HUES48 (cell line): ENCODE results near the gene SNAPC2.
A peak's percentile ranks its signal among the peaks of the same experiment; 100 is the strongest.
"Not testable (repeated sequence)": the region's sequence is repeated elsewhere in the genome, so short reads cannot be mapped to it uniquely, and the experiment has no call there.

Experiments used
- H3K27ac ChIP-seq: one replicate; pipeline ENCODE4 v1.7.0; 2013; ENCODE audit warnings: low read depth, low read length, inconsistent platforms
- H3K27me3 ChIP-seq: 2 replicates; pipeline ENCODE4 v1.6.1; 2013; ENCODE audit warnings: mild to moderate bottlenecking, low read length; ENCODE audit not compliant: control insufficient read depth, insufficient read depth
- H3K36me3 ChIP-seq: 2 replicates; pipeline ENCODE4 v1.6.1; 2013; ENCODE audit warnings: low read length; ENCODE audit not compliant: control insufficient read depth, insufficient read depth
- H3K4me1 ChIP-seq: 2 replicates; pipeline ENCODE4 v1.6.1; 2013; ENCODE audit warnings: mild to moderate bottlenecking, low read length; ENCODE audit not compliant: control insufficient read depth, insufficient read depth
- H3K4me3 ChIP-seq: 2 replicates; pipeline ENCODE4 v1.5.1; 2013; ENCODE audit warnings: mild to moderate bottlenecking, low read depth, low read length
- H3K9ac ChIP-seq: 2 replicates; pipeline ENCODE4 v1.6.1; 2013; ENCODE audit warnings: mild to moderate bottlenecking, low read depth, low read length, moderate library complexity
- H3K9me3 ChIP-seq: 2 replicates; pipeline ENCODE4 v1.6.1; 2013; ENCODE audit warnings: low read length; ENCODE audit not compliant: control insufficient read depth, insufficient read depth

Gene SNAPC2

DNA sequence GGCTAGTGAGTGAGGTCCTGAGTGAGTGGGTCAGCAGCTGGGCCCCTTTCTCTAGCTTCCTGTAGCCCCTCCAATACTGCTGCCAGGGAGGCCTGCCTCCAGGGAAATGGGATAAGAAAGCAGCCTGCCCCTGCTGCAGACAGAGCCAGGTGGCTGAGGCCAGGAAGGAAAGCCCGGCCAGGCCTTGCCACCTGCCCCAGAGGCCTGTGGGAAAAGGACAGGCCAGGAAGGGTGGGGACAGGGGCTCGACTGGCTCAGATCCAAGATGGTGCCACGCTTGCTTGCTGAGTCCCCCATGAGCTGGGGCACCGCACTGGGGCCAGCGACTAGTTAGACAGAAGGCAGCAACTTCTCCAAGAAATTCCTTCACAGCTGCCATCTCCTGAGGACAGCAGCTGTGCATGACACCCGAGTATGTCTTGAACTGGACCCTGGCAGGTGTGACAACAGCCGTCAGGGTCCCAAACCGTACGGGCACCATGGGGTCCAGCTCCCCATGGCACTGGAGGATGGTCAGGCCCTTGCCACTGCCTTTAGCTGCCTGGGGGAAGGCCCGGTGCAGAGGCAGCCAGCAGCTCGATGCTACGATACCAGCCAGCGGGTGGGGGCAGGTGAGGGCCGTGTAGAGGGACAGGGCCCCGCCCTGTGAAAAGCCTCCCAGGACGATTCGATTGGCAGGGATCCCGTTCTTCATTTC lies 40.9 kb upstream of the SNAPC2 start:
- H3K4me3 ChIP-seq = no peak overlapping the region
- H3K27ac ChIP-seq = no peak overlapping the region
- H3K36me3 ChIP-seq = no peaks in the 10 kb centered on the region
- H3K9me3 ChIP-seq = no peaks in the 10 kb centered on the region
- H3K4me1 ChIP-seq = no peaks in the 10 kb centered on the region
- H3K9ac ChIP-seq = no peak overlapping the region
- no peaks in the 10 kb centered on the region for H3K27me3 ChIP-seq

DNA sequence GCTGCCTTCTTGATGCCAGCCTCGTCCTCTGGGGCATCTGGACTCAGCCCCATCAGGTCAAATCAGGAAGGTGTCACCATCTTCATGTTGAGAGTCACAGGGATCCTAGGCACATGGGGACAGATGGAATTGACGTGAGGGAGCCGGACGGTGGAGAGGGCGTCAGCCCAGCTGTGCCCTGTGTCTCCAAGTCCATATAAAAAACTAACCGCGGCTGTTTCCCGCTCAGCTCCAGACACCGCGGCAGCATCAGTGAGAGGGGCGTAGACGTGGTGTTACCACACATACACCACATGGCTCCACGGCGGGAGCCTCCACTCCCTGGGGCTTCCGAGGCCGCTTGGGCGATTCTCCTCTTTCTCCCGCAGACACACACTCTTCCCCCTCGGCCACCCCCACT lies 40.3 kb upstream of the SNAPC2 start:
- no peaks in the 10 kb centered on the region for H3K9me3 ChIP-seq
- H3K27me3 ChIP-seq = no peaks in the 10 kb centered on the region
- no peak overlapping the region for H3K9ac ChIP-seq
- no peaks in the 10 kb centered on the region for H3K4me1 ChIP-seq
- H3K27ac ChIP-seq = no peak overlapping the region
- H3K36me3 ChIP-seq = no peaks in the 10 kb centered on the region
- H3K4me3 ChIP-seq = no peak overlapping the region

DNA sequence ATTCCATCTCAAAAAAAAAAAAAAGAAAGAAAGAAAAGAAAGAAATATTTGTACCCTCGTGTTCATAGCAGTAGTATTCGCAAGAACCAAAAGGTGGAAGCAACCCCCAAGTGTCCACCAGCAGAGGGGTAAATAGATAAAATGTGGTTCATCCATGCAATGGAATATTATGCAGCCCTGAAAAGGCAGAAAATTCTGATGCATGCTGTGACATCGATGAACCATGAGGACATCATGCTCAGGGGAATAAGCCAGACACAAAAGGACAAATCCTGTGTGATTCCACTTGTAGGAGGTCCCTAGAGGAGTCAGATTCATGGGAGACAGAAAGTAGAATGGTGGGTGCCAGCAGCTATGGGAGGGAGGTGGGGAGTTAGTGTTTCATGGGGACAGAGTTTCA lies 38.2 kb upstream of the SNAPC2 start:
- Histone ChIP-seq H3K4me3 (no peak overlapping the region), H3K27ac (no peak overlapping the region), H3K36me3 (no peaks in the 10 kb centered on the region), H3K9ac (no peak overlapping the region), H3K9me3 (no peaks in the 10 kb centered on the region), H3K4me1 (no peaks in the 10 kb centered on the region), H3K27me3 (no peaks in the 10 kb centered on the region)

DNA sequence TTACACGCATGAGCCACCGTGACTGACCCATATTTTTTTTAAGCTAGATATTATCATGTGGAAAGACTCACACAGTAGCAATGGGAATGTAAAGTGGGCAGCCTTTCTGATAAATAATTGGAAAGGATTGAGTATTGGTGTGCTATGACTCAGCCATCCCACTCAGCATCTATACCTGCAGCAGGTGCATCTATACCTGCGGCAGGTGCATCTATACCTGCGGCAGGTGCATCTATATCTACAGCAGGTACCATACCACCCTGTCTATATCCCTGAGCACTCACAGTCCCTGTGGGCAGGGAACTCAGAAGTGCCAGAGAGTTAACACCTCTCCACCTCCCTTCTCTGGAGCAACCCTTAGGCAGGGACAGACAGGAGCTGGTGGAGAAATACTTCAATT lies 37.0 kb upstream of the SNAPC2 start:
- Histone ChIP-seq H3K9ac (no peak overlapping the region), H3K36me3 (no peaks in the 10 kb centered on the region), H3K4me3 (no peak overlapping the region), H3K4me1 (no peaks in the 10 kb centered on the region), H3K27me3 (no peaks in the 10 kb centered on the region), H3K27ac (no peak overlapping the region), H3K9me3 (no peaks in the 10 kb centered on the region)

- Histone ChIP-seq H3K27ac (no peak overlapping the region), H3K4me1 (no peaks in the 10 kb centered on the region), H3K27me3 (peaks cover 6% of the 10 kb centered on the region; the same call in 1 of the 2 replicates), H3K36me3 (no peaks in the 10 kb centered on the region), H3K9ac (no peak overlapping the region), H3K9me3 (no peaks in the 10 kb centered on the region), H3K4me3 (no peak overlapping the region)
These were observed 36.2 kb upstream of the SNAPC2 start for GRCh38 chr19:7883796-7884570.

- no peak overlapping the region for H3K9ac ChIP-seq
- H3K9me3 ChIP-seq = no peaks in the 10 kb centered on the region
- H3K36me3 ChIP-seq = no peaks in the 10 kb centered on the region
- H3K4me1 ChIP-seq = no peaks in the 10 kb centered on the region
- no peak overlapping the region for H3K27ac ChIP-seq
- H3K27me3 ChIP-seq = peaks cover 7% of the 10 kb centered on the region; the same call in 1 of the 2 replicates
- H3K4me3 ChIP-seq = no peak overlapping the region
These were observed 34.3 kb upstream of the SNAPC2 start for GRCh38 chr19:7885818-7886217.

DNA sequence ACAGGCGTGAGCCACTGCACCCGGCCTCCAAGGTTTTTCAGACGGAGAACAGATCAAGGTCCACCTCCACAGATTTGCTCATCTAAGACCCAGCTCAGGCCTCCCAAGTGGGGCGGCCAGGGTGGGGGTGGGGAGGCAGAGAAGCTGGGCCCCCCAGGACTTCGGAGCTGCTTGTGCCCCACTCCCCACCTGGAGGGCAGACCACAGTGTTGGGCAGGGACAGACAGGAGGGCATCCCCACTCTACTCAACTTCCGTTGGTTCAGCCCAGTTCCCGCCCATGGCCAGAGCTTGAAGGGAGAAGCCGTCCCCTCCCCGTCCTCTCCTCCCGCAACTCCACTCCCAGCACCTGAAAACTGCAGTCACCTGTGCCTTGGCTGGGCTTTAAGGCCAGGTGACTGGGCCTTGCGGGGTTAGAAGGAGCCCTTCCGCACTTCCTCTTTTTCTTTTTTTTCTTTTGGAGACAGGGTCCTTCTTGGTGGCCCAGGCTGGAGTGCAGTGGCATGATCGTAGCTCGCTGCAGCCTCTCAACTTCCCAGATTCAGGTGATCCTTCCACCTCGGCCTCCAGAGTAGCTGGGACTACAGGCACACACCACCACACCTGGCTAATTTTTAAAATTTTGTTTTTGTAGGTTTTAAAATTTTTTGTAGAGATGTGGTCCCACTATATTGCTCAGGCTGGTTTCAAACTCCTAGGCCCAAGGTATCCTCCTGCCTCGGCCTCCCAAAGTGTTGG lies 32.6 kb upstream of the SNAPC2 start:
- Histone ChIP-seq H3K4me1 (no peaks in the 10 kb centered on the region), H3K9me3 (no peaks in the 10 kb centered on the region), H3K4me3 (no peak overlapping the region), H3K9ac (no peak overlapping the region), H3K27me3 (peaks cover 7% of the 10 kb centered on the region; the same call in 1 of the 2 replicates), H3K27ac (no peak overlapping the region), H3K36me3 (no peaks in the 10 kb centered on the region)

- H3K4me3 ChIP-seq = peak within 1 kb of the TSS; percentile 70
- no peak within 1 kb of the TSS for H3K27ac ChIP-seq
- H3K9me3 ChIP-seq = no peaks in the 10 kb centered on the region
- H3K9ac ChIP-seq = peak within 1 kb of the TSS; percentile 44; the same call in 1 of the 2 replicates
- H3K27me3 ChIP-seq = peaks cover 7% of the 10 kb centered on the region; the same call in 1 of the 2 replicates
- H3K36me3 ChIP-seq = no peaks in the 10 kb centered on the region
- no peaks in the 10 kb centered on the region for H3K4me1 ChIP-seq
These were observed 31.9 kb upstream of the SNAPC2 start, which contains the start of gene LRRC8E for GRCh38 chr19:7888145-7888825. LRRC8E (plus strand) TSS chr19:7888510; CDS start chr19:7895604, 7,094 bp downstream.

DNA sequence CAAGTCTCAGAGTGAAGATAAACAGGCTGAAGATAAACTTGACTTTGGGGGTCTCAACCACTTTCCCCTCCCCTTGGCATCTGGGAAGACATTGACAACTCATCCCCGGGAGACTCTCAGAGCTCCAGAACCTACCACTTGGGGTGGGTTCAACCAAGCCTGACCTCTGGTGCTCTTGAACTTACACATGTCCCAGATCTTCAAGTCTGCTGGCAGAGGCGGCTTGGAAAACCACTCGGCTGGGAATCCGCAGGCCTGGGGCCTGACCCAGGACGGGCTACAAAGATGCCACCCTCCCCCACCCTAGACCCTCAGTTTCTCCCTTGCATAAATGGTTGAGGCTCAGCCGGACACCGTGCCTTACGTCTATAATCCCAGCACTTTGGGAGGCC lies 31.3 kb upstream of the SNAPC2 start:
- no peaks in the 10 kb centered on the region for H3K9me3 ChIP-seq
- peaks cover 7% of the 10 kb centered on the region; the same call in 1 of the 2 replicates for H3K27me3 ChIP-seq
- peak overlapping the region; percentile 44; the same call in 1 of the 2 replicates for H3K9ac ChIP-seq
- H3K4me3 ChIP-seq = peak overlapping the region; percentile 70
- no peaks in the 10 kb centered on the region for H3K36me3 ChIP-seq
- no peak overlapping the region for H3K27ac ChIP-seq
- H3K4me1 ChIP-seq = no peaks in the 10 kb centered on the region

DNA sequence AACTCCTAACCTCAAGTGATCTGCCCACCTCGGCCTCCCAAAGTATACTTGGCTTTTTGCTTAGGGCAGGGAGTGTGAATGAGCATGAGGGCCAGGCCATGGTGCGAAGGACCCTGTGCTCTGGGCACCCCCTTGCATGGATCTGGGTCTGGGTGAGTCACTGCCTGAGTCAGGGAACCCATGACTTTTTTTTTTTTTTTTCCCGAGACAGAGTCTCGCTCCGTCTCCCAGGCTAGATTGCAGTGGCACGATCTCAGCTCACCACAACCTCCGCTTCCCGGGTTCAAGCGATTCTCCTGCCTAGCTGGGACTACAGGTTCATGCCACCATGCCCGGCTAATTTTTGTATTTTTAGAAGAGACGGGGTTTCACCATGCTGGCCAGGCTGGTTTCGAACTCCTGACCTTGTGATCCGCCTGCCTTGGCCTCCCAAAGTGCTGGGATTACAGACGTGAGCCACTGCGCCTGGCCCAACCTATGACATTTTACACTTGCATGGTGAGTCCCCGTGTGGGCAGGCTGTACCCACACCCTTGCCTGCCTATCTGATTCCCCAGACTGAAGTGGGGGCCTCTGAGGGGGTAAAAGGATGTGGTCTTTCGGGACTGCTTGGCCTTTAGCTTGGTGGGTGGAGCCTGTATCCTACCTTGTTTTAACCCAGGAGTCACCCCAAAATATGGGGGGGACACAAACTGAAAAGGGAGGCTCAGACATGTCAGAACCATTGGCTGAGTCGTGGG lies 26.6 kb upstream of the SNAPC2 start:
- not testable (repeated sequence) for H3K9ac ChIP-seq, H3K4me3 ChIP-seq, H3K9me3 ChIP-seq, H3K27ac ChIP-seq, H3K27me3 ChIP-seq, H3K4me1 ChIP-seq, H3K36me3 ChIP-seq
